ENCODE results near the gene CCDC7. TPM values are rescaled to one million over a fixed set of nuclear protein-coding genes. Genes with fewer than 3 reads are reported as not detected.

CCDC7 gene
- total RNA-seq, 1 experiment from 2014 or later, result 4.0 TPM

DNA sequence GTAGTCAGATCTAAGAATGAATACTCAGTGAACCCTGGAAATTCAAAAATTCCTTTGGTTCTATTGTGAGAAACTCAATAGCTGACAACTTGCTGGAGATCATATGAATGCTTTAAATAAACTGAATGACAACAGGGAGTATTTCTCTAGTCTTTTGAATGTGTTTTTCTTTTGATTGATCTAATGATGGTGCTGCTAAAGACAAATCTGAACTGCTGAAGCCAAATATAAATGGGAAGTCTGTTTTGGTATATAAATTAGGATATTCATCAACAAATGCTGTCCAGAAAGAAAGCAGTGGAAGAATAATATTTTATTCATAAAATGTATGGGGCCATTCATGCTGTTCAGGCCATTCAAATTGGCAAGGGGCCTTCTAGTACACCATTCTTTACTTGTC is 432.7 kb downstream of the CCDC7 start (continued):
- TF ChIP-seq SIN3A (IDR thresholded peaks at IDR 0.05; ENCODE audit: low read depth), result no peak
- TF ChIP-seq ELF1 (IDR thresholded peaks at IDR 0.05; ENCODE audit: borderline replicate concordance, low read depth), result no peak
- TF ChIP-seq, protein P1, sequence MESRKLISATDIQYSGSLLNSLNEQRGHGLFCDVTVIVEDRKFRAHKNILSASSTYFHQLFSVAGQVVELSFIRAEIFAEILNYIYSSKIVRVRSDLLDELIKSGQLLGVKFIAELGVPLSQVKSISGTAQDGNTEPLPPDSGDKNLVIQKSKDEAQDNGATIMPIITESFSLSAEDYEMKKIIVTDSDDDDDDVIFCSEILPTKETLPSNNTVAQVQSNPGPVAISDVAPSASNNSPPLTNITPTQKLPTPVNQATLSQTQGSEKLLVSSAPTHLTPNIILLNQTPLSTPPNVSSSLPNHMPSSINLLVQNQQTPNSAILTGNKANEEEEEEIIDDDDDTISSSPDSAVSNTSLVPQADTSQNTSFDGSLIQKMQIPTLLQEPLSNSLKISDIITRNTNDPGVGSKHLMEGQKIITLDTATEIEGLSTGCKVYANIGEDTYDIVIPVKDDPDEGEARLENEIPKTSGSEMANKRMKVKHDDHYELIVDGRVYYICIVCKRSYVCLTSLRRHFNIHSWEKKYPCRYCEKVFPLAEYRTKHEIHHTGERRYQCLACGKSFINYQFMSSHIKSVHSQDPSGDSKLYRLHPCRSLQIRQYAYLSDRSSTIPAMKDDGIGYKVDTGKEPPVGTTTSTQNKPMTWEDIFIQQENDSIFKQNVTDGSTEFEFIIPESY (IDR thresholded peaks at IDR 0.05; ENCODE audit: extremely low read depth, insufficient replicate concordance, low read length), result no peak
- TF ChIP-seq, protein P2, sequence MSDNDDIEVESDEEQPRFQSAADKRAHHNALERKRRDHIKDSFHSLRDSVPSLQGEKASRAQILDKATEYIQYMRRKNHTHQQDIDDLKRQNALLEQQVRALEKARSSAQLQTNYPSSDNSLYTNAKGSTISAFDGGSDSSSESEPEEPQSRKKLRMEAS (IDR thresholded peaks at IDR 0.05), result no peak
- TF ChIP-seq JUND (IDR thresholded peaks at IDR 0.05), result no peak
- no peak for TF ChIP-seq RAD21 (IDR thresholded peaks at IDR 0.05; ENCODE audit: low read depth)
- TF ChIP-seq POLR2A (IDR thresholded peaks at IDR 0.05; ENCODE audit: borderline replicate concordance, extremely low read depth, insufficient read depth, insufficient read length), result no peak

DNA sequence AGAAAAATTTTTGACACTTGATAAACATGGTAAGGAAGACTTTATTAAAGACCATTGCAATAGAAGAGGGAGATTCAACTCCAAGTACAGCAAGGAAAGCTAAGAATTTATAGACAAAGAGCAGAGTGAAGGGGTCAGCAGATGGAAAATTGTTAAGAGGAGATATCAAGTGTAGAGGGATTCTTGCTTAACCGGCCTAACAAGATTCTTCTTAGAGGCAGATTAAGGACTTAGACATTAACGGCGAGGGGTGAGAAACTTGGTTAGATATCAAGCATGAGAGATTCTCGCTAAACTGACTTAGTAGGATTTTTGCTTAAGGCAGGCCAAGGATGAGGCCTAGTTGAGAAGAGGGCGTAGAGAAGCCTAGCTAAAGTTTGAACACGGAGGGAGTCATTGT is 436.1 kb downstream of the CCDC7 start:
- ATAC-seq, result no peak
- H3K9me3 ChIP-seq (ENCODE audit: control insufficient read depth in 1 of 2, insufficient read depth in 1 of 2, low read depth in 1 of 2, low read length in 2 of 2), result no peaks in the 10 kb centered on the region
- H3K36me3 ChIP-seq (ENCODE audit: control insufficient read depth in 1 of 2, insufficient read depth in 2 of 2, low read length in 2 of 2), result no peaks in the 10 kb centered on the region
- H3K4me1 ChIP-seq (ENCODE audit: control insufficient read depth in 1 of 2, insufficient read depth in 2 of 2, low read length in 2 of 2), result no peaks in the 10 kb centered on the region; a peak in 2 of 4 replicates
- intact Hi-C loops (cut with micrococcal nuclease), result no loop called here
- no peaks in the 10 kb centered on the region for H4K20me1 ChIP-seq (ENCODE audit: insufficient read depth)
- H3K4me2 ChIP-seq (ENCODE audit: low read length), result no peak overlapping the region
- ChIA-PET RAD21 (ENCODE audit: low non-redundant PET in 1 of 2, low total read pairs in 2 of 2, uncharacterized antibody in 2 of 2, unreplicated experiment in 2 of 2) (no interaction called here), CTCF (no interaction called here), POLR2A (no interaction called here)
- no peak for DNase-seq (ENCODE audit: low read depth, low spot score)
- no peak overlapping the region for H3K4me3 ChIP-seq (replicated peaks in 1 of 2; ENCODE audit: low read depth in 1 of 2, low read length in 2 of 2)
- H3K9ac ChIP-seq (ENCODE audit: low read length), result no peak overlapping the region
- H3K79me2 ChIP-seq (ENCODE audit: insufficient read depth, low read length), result no peaks in the 10 kb centered on the region
- H3K9me2 ChIP-seq (ENCODE audit: insufficient read depth), result no peaks in the 10 kb centered on the region
- H2AFZ ChIP-seq (ENCODE audit: low read depth, low read length, poor library complexity, severe bottlenecking), result no peak overlapping the region
- no TSS peak for BruUV-seq (replicated peaks)
- no peaks in the 10 kb centered on the region for H3K27me3 ChIP-seq (ENCODE audit: insufficient read depth, low read length)
- no peak overlapping the region for H3K27ac ChIP-seq (ENCODE audit: low read depth, low read length)
- TF ChIP-seq SRF (IDR thresholded peaks at IDR 0.05; ENCODE audit: low read depth), result no peak
- no peak for TF ChIP-seq CEBPB (IDR thresholded peaks at IDR 0.05; ENCODE audit: low read depth)
- no peak for TF ChIP-seq ELF1 (IDR thresholded peaks at IDR 0.05; ENCODE audit: borderline replicate concordance, low read depth)
- no peak for TF ChIP-seq TCF7L2 (IDR thresholded peaks at IDR 0.05; ENCODE audit: borderline replicate concordance, extremely low read depth, insufficient read depth, insufficient read length)
- TF ChIP-seq, protein P2 (IDR thresholded peaks at IDR 0.05), result no peak
- TF ChIP-seq ZFX (IDR thresholded peaks at IDR 0.05), result no peak
- TF ChIP-seq EZH2phosphoT487 (IDR thresholded peaks at IDR 0.05; ENCODE audit: borderline replicate concordance), result no peak
- TF ChIP-seq, protein P3, sequence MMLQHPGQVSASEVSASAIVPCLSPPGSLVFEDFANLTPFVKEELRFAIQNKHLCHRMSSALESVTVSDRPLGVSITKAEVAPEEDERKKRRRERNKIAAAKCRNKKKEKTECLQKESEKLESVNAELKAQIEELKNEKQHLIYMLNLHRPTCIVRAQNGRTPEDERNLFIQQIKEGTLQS (IDR thresholded peaks at IDR 0.05), result no peak
- TF ChIP-seq YY1 (IDR thresholded peaks at IDR 0.05; ENCODE audit: extremely low read depth, insufficient replicate concordance, low read depth, low read length), result no peak
- no peak for TF ChIP-seq POLR2AphosphoS5 (IDR thresholded peaks at IDR 0.05; ENCODE audit: low read depth, low read length)
- TF ChIP-seq, protein P4, sequence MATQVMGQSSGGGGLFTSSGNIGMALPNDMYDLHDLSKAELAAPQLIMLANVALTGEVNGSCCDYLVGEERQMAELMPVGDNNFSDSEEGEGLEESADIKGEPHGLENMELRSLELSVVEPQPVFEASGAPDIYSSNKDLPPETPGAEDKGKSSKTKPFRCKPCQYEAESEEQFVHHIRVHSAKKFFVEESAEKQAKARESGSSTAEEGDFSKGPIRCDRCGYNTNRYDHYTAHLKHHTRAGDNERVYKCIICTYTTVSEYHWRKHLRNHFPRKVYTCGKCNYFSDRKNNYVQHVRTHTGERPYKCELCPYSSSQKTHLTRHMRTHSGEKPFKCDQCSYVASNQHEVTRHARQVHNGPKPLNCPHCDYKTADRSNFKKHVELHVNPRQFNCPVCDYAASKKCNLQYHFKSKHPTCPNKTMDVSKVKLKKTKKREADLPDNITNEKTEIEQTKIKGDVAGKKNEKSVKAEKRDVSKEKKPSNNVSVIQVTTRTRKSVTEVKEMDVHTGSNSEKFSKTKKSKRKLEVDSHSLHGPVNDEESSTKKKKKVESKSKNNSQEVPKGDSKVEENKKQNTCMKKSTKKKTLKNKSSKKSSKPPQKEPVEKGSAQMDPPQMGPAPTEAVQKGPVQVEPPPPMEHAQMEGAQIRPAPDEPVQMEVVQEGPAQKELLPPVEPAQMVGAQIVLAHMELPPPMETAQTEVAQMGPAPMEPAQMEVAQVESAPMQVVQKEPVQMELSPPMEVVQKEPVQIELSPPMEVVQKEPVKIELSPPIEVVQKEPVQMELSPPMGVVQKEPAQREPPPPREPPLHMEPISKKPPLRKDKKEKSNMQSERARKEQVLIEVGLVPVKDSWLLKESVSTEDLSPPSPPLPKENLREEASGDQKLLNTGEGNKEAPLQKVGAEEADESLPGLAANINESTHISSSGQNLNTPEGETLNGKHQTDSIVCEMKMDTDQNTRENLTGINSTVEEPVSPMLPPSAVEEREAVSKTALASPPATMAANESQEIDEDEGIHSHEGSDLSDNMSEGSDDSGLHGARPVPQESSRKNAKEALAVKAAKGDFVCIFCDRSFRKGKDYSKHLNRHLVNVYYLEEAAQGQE (IDR thresholded peaks at IDR 0.05; ENCODE audit: low read depth), result no peak
- TF ChIP-seq, protein P1 (IDR thresholded peaks at IDR 0.05; ENCODE audit: extremely low read depth, insufficient replicate concordance, low read length), result no peak
